ENCODE measurements around the gene PKDCC.

DNA sequence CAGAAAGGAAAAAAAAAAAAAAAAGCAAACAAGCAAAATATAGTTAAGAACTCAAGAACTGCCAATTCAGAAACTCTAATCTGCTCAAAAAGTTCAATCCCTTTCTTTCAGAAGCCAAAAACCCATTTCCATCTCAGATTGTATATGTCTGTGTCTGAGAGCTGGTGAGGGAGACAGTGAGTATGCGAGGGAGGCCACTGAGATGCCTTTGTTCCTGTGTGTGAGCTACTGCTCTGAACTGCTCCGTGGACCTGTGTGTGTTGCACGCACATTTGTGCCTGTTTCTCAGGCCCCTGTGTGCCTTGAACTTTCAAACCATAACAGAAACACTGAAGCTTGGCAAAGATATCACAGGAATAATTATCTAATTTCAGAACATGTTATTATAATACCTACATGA lies 2.5 kb upstream of the PKDCC start:
- TF ChIP-seq CTCF (IDR thresholded peaks at IDR 0.05) (no peak), ZFX (IDR thresholded peaks at IDR 0.05; ENCODE audit: borderline replicate concordance) (no peak)
